Measurements from ENCODE around the gene IGFBP2. TPM values are rescaled to one million over a fixed set of nuclear protein-coding genes. Genes with fewer than 3 reads are reported as not detected.

IGFBP2 gene
- total and polyA plus RNA-seq, 4 donors = 657 to 1,436 (median 766) TPM

- Histone ChIP-seq H3K9me3 (ENCODE audit: control insufficient read depth, low read length) (no peaks in the 10 kb centered on the region), H3K4me3 (ENCODE audit: low read length in 2 of 2) (no peak overlapping the region), H3K27me3 (ENCODE audit: control insufficient read depth in 1 of 2, insufficient read depth in 2 of 2, low read length in 1 of 2) (no peaks in the 10 kb centered on the region), H3K36me3 (ENCODE audit: control insufficient read depth in 1 of 2, insufficient read depth in 2 of 2, low read length in 1 of 2) (peaks cover 0 to 1% of the 10 kb centered on the region in 2 donors), H3K4me1 (ENCODE audit: control insufficient read depth in 1 of 2, insufficient read depth in 2 of 2, low read length in 2 of 2) (peaks cover 7 to 13% of the 10 kb centered on the region in 2 donors), H3K27ac (ENCODE audit: low read depth in 1 of 2, low read length in 2 of 2) (peak overlapping the region; percentile 62 to 73)
- DNase-seq (no peak), ATAC-seq (ENCODE audit: low FRiP score) (no peak)
- intact Hi-C loops (cut with DNase I) = no loop called here
- 20 to 26% methylated on average over 4 of the region's 4 CpGs for WGBS, 2 donors
Measured at GRCh38 chr2:216644842-216645635, 11.8 kb downstream of the IGFBP2 start.

GRCh38 chr2:216645636-216645950, 12.4 kb downstream of the IGFBP2 start:
- ATAC-seq (ENCODE audit: low FRiP score) = no peak
- WGBS, 2 donors = 43 to 50% methylated on average over 3 of the region's 3 CpGs
- intact Hi-C loops (cut with DNase I) = no loop called here
- H3K4me1 ChIP-seq (ENCODE audit: control insufficient read depth in 1 of 2, insufficient read depth in 2 of 2, low read length in 2 of 2) = peaks cover 7 to 13% of the 10 kb centered on the region in 2 donors
- H3K36me3 ChIP-seq (ENCODE audit: control insufficient read depth in 1 of 2, insufficient read depth in 2 of 2, low read length in 1 of 2) = peaks cover 0 to 3% of the 10 kb centered on the region in 2 donors
- no peaks in the 10 kb centered on the region for H3K27me3 ChIP-seq (ENCODE audit: control insufficient read depth in 1 of 2, insufficient read depth in 2 of 2, low read length in 1 of 2)
- H3K4me3 ChIP-seq (ENCODE audit: low read length in 2 of 2) = no peak overlapping the region
- DNase-seq = no peak
- peak overlapping the region in 1 of 2 donors; percentile 73 for H3K27ac ChIP-seq (ENCODE audit: low read depth in 1 of 2, low read length in 2 of 2)
- no peaks in the 10 kb centered on the region for H3K9me3 ChIP-seq (ENCODE audit: control insufficient read depth, low read length)

- Histone ChIP-seq H3K27me3 (ENCODE audit: control insufficient read depth in 1 of 2, insufficient read depth in 2 of 2, low read length in 1 of 2) (no peaks in the 10 kb centered on the region), H3K4me3 (ENCODE audit: low read length in 2 of 2) (no peak overlapping the region), H3K27ac (ENCODE audit: low read depth in 1 of 2, low read length in 2 of 2) (peak overlapping the region in 1 of 2 donors; percentile 41), H3K9me3 (ENCODE audit: control insufficient read depth, low read length) (no peaks in the 10 kb centered on the region), H3K4me1 (ENCODE audit: control insufficient read depth in 1 of 2, insufficient read depth in 2 of 2, low read length in 2 of 2) (peaks cover 7 to 13% of the 10 kb centered on the region in 2 donors), H3K36me3 (ENCODE audit: control insufficient read depth in 1 of 2, insufficient read depth in 2 of 2, low read length in 1 of 2) (peaks cover 0 to 3% of the 10 kb centered on the region in 2 donors)
- DNase-seq = no peak
- no peak for ATAC-seq (ENCODE audit: low FRiP score)
- intact Hi-C loops (cut with DNase I) = no loop called here
- WGBS, 2 donors = 98% methylated on average over 3 of the region's 3 CpGs
Measured at GRCh38 chr2:216646116-216646515, 12.9 kb downstream of the IGFBP2 start.

GRCh38 chr2:216648105-216648504, 14.9 kb downstream of the IGFBP2 start:
- H3K4me3 ChIP-seq (ENCODE audit: low read length in 2 of 2) = no peak overlapping the region
- no peaks in the 10 kb centered on the region for H3K27me3 ChIP-seq (ENCODE audit: control insufficient read depth in 1 of 2, insufficient read depth in 2 of 2, low read length in 1 of 2)
- H3K4me1 ChIP-seq (ENCODE audit: control insufficient read depth in 1 of 2, insufficient read depth in 2 of 2, low read length in 2 of 2) = peaks cover 9 to 11% of the 10 kb centered on the region in 2 donors
- peaks cover 0 to 3% of the 10 kb centered on the region in 2 donors for H3K36me3 ChIP-seq (ENCODE audit: control insufficient read depth in 1 of 2, insufficient read depth in 2 of 2, low read length in 1 of 2)
- H3K9me3 ChIP-seq (ENCODE audit: control insufficient read depth, low read length) = no peaks in the 10 kb centered on the region
- peak; percentile 63 for ATAC-seq (ENCODE audit: low FRiP score)
- peak overlapping the region in 1 of 2 donors; percentile 87 for H3K27ac ChIP-seq (ENCODE audit: low read depth in 1 of 2, low read length in 2 of 2)
- 36 to 39% methylated on average over 3 of the region's 3 CpGs for WGBS, 2 donors
- intact Hi-C loops (cut with DNase I) = no loop called here
- DNase-seq = no peak

- intact Hi-C loops (cut with DNase I) = no loop called here
- no peak overlapping the region for H3K4me3 ChIP-seq (ENCODE audit: low read length in 2 of 2)
- H3K4me1 ChIP-seq (ENCODE audit: control insufficient read depth in 1 of 2, insufficient read depth in 2 of 2, low read length in 2 of 2) = peaks cover 5 to 13% of the 10 kb centered on the region in 2 donors
- peaks cover 0 to 3% of the 10 kb centered on the region in 2 donors for H3K36me3 ChIP-seq (ENCODE audit: control insufficient read depth in 1 of 2, insufficient read depth in 2 of 2, low read length in 1 of 2)
- no peaks in the 10 kb centered on the region for H3K9me3 ChIP-seq (ENCODE audit: control insufficient read depth, low read length)
- DNase-seq (no peak), ATAC-seq (ENCODE audit: low FRiP score) (no peak)
- peak overlapping the region in 1 of 2 donors; percentile 67 for H3K27ac ChIP-seq (ENCODE audit: low read depth in 1 of 2, low read length in 2 of 2)
- no peaks in the 10 kb centered on the region for H3K27me3 ChIP-seq (ENCODE audit: control insufficient read depth in 1 of 2, insufficient read depth in 2 of 2, low read length in 1 of 2)
- 16 to 22% methylated on average over 5 of the region's 5 CpGs for WGBS, 2 donors
Measured at GRCh38 chr2:216649574-216649973, 16.4 kb downstream of the IGFBP2 start.

GRCh38 chr2:216650626-216651257, 17.5 kb downstream of the IGFBP2 start:
- 58 to 70% methylated on average over 3 of the region's 3 CpGs for WGBS, 2 donors
- Histone ChIP-seq H3K4me1 (ENCODE audit: control insufficient read depth in 1 of 2, insufficient read depth in 2 of 2, low read length in 2 of 2) (peaks cover 0 to 7% of the 10 kb centered on the region in 2 donors), H3K27ac (ENCODE audit: low read depth in 1 of 2, low read length in 2 of 2) (peak overlapping the region; percentile 49 to 72), H3K9me3 (ENCODE audit: control insufficient read depth, low read length) (no peaks in the 10 kb centered on the region), H3K36me3 (ENCODE audit: control insufficient read depth in 1 of 2, insufficient read depth in 2 of 2, low read length in 1 of 2) (peaks cover 0 to 3% of the 10 kb centered on the region in 2 donors), H3K4me3 (ENCODE audit: low read length in 2 of 2) (no peak overlapping the region), H3K27me3 (ENCODE audit: control insufficient read depth in 1 of 2, insufficient read depth in 2 of 2, low read length in 1 of 2) (no peaks in the 10 kb centered on the region)
- no peak for ATAC-seq (ENCODE audit: low FRiP score)
- no peak for DNase-seq
- intact Hi-C loops (cut with DNase I) = loop anchor here (5.0 kb wide), 1 partner anchor 78 kb away; no protein-coding TSS in a partner anchor

- peaks cover 0 to 3% of the 10 kb centered on the region in 2 donors for H3K36me3 ChIP-seq (ENCODE audit: control insufficient read depth in 1 of 2, insufficient read depth in 2 of 2, low read length in 1 of 2)
- H3K4me3 ChIP-seq (ENCODE audit: low read length in 2 of 2) = no peak overlapping the region
- no peak for DNase-seq
- no peaks in the 10 kb centered on the region for H3K27me3 ChIP-seq (ENCODE audit: control insufficient read depth in 1 of 2, insufficient read depth in 2 of 2, low read length in 1 of 2)
- H3K9me3 ChIP-seq (ENCODE audit: control insufficient read depth, low read length) = no peaks in the 10 kb centered on the region
- intact Hi-C loops (cut with DNase I) = loop anchor here (5.0 kb wide), 1 partner anchor 79 kb away; no protein-coding TSS in a partner anchor
- 36 to 48% methylated on average over 6 of the region's 6 CpGs for WGBS, 2 donors
- H3K27ac ChIP-seq (ENCODE audit: low read depth in 1 of 2, low read length in 2 of 2) = peak overlapping the region; percentile 49 to 72
- no peak for ATAC-seq (ENCODE audit: low FRiP score)
- H3K4me1 ChIP-seq (ENCODE audit: control insufficient read depth in 1 of 2, insufficient read depth in 2 of 2, low read length in 2 of 2) = peaks cover 0 to 7% of the 10 kb centered on the region in 2 donors
Measured at GRCh38 chr2:216651351-216651881, 18.2 kb downstream of the IGFBP2 start.

GRCh38 chr2:216652566-216652965, 19.3 kb downstream of the IGFBP2 start:
- ATAC-seq (ENCODE audit: low FRiP score) (no peak), DNase-seq (no peak)
- peak overlapping the region in 1 of 2 donors; percentile 54 for H3K27ac ChIP-seq (ENCODE audit: low read depth in 1 of 2, low read length in 2 of 2)

More at GRCh38 chr2:216652566-216652965, 19.3 kb downstream of the IGFBP2 start:
- 18 to 23% methylated on average over 4 of the region's 4 CpGs for WGBS, 2 donors
- H3K4me1 ChIP-seq (ENCODE audit: control insufficient read depth in 1 of 2, insufficient read depth in 2 of 2, low read length in 2 of 2) = peaks cover 0 to 7% of the 10 kb centered on the region in 2 donors
- no peaks in the 10 kb centered on the region for H3K9me3 ChIP-seq (ENCODE audit: control insufficient read depth, low read length)
- H3K4me3 ChIP-seq (ENCODE audit: low read length in 2 of 2) = no peak overlapping the region
- H3K36me3 ChIP-seq (ENCODE audit: control insufficient read depth in 1 of 2, insufficient read depth in 2 of 2, low read length in 1 of 2) = peaks cover 0 to 3% of the 10 kb centered on the region in 2 donors
- intact Hi-C loops (cut with DNase I) = loop anchor here (5.0 kb wide), 1 partner anchor 80 kb away; no protein-coding TSS in a partner anchor
- H3K27me3 ChIP-seq (ENCODE audit: control insufficient read depth in 1 of 2, insufficient read depth in 2 of 2, low read length in 1 of 2) = no peaks in the 10 kb centered on the region
